GM18861 (cell line): Measurements from ENCODE around the gene BBS7.

Experiments
- ATAC-seq: cut with Tn5 transposase; IDR thresholded peaks from one replicate; pipeline ENCODE4 v1.9.1; 2021; ENCODE audit not compliant: unreplicated experiment

The BBS7 gene

GRCh38 chr4:121829511-121829910 is 40.8 kb downstream of the BBS7 start:
- ATAC-seq: no peak

DNA sequence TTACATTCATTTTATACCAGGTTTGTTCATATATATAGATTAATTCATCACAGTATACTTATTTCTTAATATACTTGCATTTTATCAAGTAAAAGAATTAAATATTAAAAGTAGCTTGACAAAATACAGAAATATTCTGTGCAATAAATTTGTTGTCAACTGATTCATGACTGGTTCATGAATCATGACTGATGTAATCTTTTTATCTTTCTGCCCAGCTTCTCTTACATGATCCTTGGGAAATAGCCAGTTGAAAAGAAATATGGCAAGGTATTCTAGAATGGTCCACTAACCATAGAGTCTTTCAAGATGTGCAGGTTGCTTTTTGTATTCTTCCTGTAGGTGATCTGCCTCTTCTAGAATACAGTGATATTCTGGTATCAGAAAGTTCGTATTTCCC is 42.4 kb downstream of the BBS7 start:
- no peak for ATAC-seq

- no peak for ATAC-seq
Observed at GRCh38 chr4:121824950-121825349, 45.3 kb downstream of the BBS7 start.

DNA sequence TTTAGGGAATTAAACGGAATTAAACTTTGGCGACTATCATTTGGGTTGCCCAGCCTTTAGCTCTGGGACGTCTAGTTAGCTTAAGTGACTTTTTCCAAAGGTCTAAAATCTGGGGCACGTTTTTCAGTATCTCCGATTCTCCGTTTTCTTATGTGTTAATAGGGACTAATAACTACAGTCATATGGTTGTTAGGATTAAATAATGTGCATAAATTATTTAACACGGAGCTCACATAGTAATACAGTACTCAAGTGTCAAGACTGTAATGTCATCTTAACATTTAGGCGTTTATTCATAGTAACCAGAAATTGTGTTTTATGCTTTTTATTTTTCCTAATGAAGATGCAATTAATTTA is 46.1 kb downstream of the BBS7 start:
- ATAC-seq: no peak

- peak; percentile 89 for ATAC-seq
Observed at GRCh38 chr4:121823505-121824170, 46.6 kb downstream of the BBS7 start, which contains the start of gene CCNA2. TSS of gene CCNA2 (minus strand) at chr4:121823883. CDS start at chr4:121823628, 255 bp downstream.

- ATAC-seq: peak; percentile 41
Observed at GRCh38 chr4:121822796-121823504, 47.3 kb downstream of the BBS7 start.

GRCh38 chr4:121822047-121822446 is 48.2 kb downstream of the BBS7 start:
- no peak for ATAC-seq

GRCh38 chr4:121819216-121819965 is 50.9 kb downstream of the BBS7 start:
- no peak for ATAC-seq

DNA sequence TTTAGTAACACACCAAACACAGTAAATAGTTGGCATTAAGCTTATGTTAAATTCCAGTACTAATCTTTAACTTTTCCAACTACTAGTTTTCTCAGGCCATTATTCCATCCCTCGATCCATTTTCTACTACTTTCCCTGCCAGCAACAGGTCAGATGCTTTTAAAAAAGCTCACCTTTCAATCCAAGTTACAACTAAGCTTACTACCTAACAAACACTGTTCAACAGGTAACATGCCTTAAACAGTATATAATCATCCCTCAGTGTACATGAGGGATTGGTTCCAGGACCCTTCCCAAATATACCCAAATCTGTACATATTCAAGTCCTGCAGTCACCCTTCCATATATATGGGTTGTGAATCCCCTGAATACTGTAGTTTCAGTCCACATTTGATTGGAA is 52.1 kb downstream of the BBS7 start:
- ATAC-seq: no peak

GRCh38 chr4:121817701-121818100 is 52.6 kb downstream of the BBS7 start:
- no peak for ATAC-seq

DNA sequence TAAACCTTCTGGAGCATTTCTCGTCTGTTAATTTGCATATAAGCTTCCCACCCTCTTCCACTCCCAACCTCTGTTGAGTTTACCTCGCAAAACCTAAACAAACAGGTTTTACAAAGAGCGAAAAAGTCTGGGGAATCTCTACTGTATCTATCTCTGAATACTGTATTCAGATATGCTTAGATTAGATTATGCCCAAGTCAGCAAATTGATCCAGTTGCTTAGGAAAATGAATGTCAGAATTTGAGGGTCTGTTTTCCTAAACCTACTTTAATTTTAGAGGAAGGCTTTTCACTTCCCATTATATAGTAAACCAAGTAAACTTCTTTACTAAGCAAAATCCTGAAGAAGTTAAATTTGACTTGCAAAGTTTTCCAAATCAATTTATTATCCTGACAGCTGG is 53.3 kb downstream of the BBS7 start:
- ATAC-seq: no peak

DNA sequence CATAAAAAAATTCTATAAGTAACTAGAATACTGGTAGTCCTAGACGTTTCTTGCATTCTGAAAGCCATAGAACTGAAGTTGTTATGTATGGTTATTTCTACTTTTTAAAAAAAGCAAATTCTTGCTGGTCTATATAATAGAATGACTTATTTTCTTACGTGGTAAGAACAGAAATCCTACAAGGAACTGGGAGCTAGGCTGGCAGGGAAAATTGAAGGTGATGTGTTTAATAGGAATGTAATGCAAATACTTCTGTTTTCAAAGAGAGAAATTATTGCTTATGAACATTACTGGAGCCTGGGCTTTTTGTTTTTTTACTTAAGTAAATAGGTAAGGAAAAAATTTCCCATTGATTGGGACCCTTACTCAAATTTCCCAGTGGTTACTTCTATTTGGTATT is 55.5 kb downstream of the BBS7 start:
- ATAC-seq: no peak

GRCh38 chr4:121811122-121811521 is 59.2 kb downstream of the BBS7 start:
- ATAC-seq: no peak

DNA sequence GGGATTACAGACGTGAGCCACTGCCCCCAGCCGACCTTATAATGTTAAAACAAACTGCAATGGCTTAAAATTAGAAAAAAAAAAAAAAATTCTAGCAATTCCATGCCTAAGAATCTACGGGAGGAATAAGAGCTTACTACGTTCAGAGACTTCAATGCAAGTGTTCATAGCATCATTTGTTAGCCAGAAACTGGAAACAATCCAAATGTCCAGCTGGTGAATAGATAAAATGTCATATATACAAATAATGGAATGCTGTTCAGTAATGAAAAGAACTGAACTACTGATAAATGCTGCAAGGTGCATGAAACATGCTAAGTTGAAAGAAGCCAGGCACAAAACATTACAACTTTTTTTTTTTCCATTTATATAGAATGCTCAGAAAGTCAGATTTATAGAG is 63.9 kb downstream of the BBS7 start:
- no peak for ATAC-seq

DNA sequence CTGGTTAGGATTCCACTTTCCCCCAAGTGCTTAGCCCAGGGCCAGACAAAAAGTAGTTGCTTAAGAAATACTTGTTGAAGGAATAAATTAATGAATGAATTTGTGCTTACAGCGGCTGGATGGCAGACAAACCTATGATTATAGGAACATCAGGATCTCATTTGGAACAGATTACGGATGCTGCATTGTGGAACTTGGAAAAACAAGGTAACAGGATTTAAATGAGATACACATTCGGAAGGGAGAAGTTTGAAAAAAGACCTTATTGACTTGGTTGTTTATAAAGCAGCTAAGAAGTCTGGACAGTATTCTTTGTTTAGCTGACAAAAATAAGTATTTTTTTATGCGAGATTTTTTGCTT is 68.6 kb downstream of the BBS7 start:
- ATAC-seq: no peak

- peak; percentile 75 for ATAC-seq
Observed at GRCh38 chr4:121800961-121801714, 69.1 kb downstream of the BBS7 start, which contains the start of gene EXOSC9. TSS of gene EXOSC9 (plus strand) at chr4:121801323. CDS start at chr4:121801425, 102 bp downstream.

DNA sequence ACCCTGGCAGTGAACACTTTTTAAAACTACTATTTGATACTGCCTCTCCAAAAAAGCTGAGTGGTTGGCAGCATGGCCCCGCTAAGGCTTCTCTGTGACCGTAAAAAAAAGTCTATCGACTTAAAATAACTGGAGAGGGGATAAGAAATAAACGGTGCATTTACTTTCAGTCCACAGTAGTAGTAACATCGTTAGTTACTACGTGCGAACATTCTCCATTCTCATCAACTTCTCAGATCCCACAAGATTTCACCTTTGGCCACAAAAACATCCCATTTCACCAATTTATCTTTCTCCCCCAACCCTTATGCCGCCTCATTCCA is 69.7 kb downstream of the BBS7 start:
- peak; percentile 17 for ATAC-seq

GRCh38 chr4:121799867-121800501 is 70.3 kb downstream of the BBS7 start:
- ATAC-seq: no peak

DNA sequence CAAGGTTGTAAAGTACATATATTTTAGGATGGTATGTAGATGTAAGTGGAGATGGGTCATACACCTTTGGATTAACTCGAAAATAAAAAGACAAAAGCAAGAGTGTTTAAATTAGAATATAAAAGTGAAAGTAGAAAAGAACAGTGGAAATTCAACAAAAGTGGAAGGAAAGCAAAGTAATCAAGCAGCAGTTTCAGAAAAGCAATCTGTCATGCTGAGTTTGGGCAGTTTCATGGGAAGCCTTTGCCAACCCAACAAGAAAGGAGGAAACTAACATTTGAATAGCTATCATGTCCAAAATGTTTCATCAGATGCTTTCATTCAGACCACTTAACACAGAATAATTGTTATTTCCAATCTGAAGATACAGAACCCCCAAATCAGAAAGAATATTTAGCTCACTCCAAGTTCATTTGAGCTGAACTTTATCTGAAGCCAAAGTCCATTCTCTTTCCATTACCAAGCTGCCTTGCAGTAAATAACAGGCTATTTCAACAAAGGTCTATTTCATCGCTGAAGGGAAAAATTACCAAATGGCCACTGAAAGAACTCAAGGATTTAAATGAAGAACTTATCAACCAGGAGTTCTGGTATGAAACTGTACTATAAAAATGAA is 71.0 kb downstream of the BBS7 start:
- no peak for ATAC-seq

DNA sequence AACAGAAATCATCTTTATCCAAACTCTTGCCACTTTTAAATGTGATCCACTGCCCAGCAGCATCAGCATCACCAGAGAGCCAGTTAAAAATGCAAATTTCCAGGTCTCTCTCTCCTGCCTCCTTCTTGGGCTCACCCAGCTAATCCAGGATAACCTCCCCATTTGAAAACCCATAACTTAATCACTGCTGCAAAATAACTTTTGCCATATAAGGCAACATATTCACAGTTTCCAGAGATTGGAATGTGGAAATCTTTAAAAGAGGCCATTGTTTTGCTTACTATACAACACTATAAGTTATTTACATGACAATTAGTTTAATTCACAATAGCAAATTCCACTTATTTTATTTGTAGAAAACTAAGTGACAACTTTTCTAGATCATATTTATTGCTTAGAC is 74.0 kb downstream of the BBS7 start:
- no peak for ATAC-seq
